Suppressor macrophage treated with lipopolysaccharide for 1 hour (primary cell): Measurements from ENCODE around the gene KIR2DL1.
"Not testable (repeated sequence)": the region's sequence is repeated elsewhere in the genome, so short reads cannot be mapped to it uniquely, and the experiment has no call there.

Experiments
- DNase-seq, 3 donors: peaks; one replicate each; pipeline ENCODE4 v3.0.0-alpha.2; 2020 to 2022

KIR2DL1 gene

GRCh38 chr19:54824416-54824815 lies 54.8 kb downstream of the KIR2DL1 start:
- DNase-seq, result peak in 2 of 3 donors; percentile 11 to 14

DNA sequence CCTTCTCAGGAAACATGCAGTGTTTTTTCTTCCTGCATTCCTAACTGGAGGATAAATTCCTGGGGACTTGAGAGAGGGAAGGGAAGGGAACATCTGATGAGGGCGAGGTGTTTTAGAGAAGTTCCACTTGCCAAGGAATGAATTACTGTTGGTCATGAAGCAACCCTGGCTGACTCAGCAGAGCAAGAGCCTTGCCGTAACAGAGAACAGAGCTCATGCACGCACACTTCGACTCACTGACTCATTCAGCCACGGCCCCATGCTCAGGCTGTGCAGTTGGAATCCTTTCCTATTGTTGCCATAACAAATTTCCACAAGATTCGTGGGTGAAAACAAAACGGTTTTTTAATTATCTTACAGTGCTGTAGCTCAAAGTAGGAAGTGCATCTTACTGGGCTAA lies 55.7 kb downstream of the KIR2DL1 start:
- DNase-seq, result peak in 2 of 3 donors; percentile 8 to 12

GRCh38 chr19:54828064-54828463 lies 58.5 kb downstream of the KIR2DL1 start:
- peak in 2 of 3 donors; percentile 35 to 41 for DNase-seq

GRCh38 chr19:54832496-54832895 lies 62.9 kb downstream of the KIR2DL1 start, which contains the start of gene KIR2DS4:
TSS of gene KIR2DS4 (plus strand) at chr19:54832676.
- DNase-seq, result not testable (repeated sequence)
